GM19035 (cell line): ENCODE measurements around the gene ATP2B1.

Source experiments
- ATAC-seq: cut with Tn5 transposase; IDR thresholded peaks from one replicate; pipeline ENCODE4 v1.9.1; 2021; ENCODE audit not compliant: unreplicated experiment

The ATP2B1 gene

DNA sequence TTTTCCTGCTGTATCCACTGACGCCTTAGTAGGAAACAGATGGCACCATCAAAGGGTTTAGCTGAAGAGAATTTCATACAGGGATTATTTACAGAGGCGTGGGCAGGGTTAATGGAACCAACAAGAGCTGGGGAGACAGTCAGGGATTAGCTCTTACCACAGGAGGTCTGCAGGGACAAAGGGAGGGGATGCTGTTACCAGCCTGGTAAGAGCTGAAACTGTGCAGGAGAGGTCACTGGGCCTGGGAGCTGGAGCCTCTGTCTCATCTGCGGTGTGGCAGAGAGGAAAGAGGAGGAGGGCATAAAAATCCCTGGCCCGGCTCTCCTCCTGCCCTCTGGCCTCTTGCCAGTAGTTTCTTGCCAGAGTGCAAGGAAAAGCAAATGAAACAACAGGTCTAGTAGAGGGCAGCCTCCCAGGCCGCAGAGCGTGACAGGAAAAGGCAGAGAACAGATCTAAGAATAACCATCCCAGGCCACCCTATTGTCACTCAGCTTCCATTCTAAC lies 163.9 kb downstream of the ATP2B1 start:
- no peak for ATAC-seq

DNA sequence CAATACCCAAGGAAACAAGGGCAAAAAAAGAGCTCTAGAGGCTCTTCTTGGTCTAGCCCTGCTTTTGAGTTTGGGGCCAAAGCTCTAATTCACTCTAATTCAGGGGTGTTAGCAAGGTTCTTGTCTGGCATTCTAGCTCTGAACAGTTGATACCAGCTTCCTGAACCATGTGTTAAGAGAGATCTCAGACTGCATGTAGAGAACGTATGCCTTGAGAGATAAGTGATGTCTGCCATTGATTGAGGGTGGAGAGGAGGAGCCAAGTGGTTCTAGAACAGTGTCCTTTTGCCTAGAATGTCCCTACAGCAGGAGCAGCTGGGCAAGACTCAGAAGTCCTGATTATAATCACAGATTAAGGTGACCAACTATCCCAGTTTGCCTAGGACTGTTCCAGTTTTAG lies 164.6 kb downstream of the ATP2B1 start:
- ATAC-seq: no peak

- peak; percentile 85 for ATAC-seq
Measured at GRCh38 chr12:89542912-89543592, 165.6 kb downstream of the ATP2B1 start.

DNA sequence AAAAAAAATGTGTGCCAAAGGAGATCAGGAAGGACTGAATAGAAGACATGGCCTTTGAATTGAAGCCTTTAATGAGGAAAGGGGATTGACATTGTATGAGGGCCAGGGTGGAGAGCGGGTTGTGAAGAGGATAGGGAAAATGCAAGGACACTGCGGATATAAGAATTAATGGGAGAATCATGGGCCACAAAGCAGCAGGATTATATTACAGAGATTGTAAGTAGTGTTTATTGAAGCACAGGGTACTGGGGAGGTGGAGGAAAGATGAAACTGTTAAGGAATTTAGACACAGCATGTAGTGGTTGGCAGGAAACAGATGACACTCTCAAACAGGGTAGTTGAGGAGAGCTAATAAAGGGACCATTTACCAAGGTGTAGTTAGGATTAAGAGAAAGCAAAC lies 166.4 kb downstream of the ATP2B1 start:
- ATAC-seq: no peak

DNA sequence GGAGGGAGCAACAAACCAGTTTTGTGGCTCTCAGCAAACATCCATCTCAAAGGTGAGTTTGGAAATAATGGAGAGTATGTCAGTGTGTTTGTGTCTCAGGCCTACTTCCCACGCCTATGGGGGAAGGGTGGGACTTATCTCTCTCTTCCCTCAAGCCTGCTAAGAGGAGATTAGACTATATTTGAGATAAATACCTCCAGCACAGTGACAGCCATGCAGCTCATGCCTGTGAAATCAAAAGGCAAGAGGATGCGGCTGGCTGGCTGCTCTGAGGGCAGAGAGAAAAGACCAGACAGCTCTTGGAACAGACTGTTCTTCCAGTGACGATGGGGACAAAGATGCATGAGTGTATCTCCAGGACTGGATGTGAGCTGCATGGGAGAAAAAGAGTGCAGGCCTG lies 168.1 kb downstream of the ATP2B1 start:
- ATAC-seq: no peak

DNA sequence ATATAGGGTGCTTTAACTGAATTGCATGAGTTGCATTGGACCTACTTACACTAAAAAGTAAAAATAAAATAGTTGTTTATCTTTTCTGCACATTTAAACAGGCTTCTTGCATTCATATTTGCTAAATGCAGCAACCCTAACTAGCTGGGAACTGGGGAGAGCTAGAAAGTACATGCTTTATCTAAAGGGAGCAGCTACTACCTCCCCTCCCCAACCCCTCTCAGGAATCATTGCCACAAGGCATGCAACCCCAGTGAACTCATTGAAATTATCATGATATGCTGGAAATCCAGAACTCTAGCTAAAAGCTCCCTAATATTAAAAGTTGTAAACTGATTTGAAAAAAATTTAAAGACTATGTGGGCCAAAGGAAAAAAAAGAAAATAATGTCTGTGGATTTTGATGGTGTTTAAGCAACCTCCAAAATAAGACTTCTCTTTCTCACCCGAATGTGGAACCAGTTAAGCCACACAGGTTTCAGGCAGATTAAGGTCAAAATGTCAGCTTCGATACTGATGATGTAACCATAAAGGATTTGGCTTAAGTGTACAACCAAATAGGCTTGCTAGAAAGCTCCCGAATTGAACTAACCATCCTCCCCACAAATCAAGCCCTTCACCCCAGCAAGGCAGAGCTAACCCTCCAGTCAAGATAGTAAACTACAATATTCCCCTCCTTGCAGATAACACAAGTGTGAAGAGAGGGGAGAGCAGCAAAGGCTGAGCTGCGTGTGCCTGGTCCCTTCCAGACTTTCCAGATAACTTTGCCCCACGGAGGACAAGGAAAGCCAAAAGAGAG lies 169.0 kb downstream of the ATP2B1 start:
- peak; percentile 48 for ATAC-seq

DNA sequence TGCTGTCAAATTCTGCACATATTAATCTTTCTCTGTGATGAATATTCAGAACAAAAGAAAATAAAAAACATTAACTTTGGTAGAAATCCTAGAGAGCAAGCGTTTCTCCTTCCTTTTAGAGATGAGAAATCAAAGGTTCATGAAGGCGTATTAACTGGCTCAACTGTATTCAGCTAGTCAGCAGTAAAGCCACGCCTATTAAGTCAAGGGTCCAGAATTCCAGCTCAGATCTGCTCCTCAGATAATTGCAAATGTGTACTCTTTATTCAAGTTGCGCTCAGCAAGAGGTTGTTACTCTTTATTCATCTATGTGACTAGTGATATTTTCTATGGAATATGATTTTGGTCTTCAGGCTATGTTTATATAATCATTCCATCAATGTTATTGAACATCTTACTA lies 169.7 kb downstream of the ATP2B1 start:
- no peak for ATAC-seq
